ENCODE results near the gene VWA5A.

DNA sequence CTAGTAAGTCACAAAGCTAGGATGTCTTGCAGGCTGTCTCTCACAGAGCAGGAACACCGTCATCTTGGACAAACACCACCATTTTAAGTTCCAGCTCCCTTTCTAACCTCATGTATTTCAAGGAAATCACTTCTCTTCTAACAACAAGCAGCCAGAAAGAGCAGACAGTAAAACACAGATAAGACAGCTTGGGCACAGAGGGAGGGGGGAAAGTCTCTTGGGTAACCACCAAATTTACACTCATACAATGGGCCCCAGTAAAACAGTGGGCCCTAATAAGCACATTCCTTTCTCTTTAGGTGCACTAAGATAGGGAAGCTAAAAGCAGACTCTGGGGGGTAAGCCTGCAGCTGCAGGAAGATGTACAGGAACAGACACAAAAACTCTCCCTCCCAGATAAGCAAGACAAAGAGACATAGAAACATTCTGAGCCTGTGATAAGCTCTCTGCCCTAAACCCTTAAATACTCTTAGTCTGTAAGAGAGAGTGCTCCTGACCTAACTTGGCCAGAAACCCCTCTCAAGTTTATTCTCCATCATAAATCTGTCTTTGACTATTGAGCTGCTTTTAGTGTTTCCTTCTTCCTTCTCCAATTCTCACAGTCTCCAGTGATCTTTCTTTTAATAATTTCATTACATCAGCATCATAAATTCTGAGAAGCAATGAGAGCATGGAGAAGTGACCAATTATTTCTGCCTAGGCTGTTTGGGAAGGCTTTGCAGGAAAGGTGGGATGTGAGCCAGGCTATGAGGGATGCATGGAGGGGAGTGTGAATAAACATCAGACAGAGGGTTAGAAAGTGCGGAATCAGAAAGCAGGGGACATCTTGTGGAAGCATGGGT is 75.3 kb downstream of the VWA5A start:
- TF ChIP-seq POLR2A (IDR thresholded peaks at IDR 0.05) (no peak), POLR2AphosphoS5 (IDR thresholded peaks at IDR 0.05) (no peak)
- TF ChIP-seq, protein P1, sequence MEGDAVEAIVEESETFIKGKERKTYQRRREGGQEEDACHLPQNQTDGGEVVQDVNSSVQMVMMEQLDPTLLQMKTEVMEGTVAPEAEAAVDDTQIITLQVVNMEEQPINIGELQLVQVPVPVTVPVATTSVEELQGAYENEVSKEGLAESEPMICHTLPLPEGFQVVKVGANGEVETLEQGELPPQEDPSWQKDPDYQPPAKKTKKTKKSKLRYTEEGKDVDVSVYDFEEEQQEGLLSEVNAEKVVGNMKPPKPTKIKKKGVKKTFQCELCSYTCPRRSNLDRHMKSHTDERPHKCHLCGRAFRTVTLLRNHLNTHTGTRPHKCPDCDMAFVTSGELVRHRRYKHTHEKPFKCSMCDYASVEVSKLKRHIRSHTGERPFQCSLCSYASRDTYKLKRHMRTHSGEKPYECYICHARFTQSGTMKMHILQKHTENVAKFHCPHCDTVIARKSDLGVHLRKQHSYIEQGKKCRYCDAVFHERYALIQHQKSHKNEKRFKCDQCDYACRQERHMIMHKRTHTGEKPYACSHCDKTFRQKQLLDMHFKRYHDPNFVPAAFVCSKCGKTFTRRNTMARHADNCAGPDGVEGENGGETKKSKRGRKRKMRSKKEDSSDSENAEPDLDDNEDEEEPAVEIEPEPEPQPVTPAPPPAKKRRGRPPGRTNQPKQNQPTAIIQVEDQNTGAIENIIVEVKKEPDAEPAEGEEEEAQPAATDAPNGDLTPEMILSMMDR (IDR thresholded peaks at IDR 0.05), result no peak
